Measurements from ENCODE around the gene TDRD3.
"Not testable (repeated sequence)": the region's sequence is repeated elsewhere in the genome, so short reads cannot be mapped to it uniquely, and the experiment has no call there.

TDRD3 gene

DNA sequence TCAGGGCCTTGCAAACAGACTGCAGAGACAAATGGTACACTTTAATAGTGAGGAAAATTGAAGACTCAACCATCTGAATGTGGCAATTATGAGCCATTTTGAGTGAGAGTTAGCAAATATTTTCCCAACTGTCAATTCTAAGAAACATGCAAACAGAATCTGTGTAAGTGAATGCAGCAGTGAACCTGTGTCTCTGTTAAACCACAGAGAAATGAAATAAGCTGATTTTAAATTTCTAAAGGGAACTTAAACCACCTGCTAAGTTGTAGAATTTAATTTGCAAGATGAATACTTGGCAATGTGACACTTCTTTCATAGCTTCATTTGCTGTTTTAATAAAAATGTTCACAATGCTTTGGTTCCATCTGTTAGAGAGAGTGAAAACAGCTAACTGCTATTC lies 42.0 kb upstream of the TDRD3 start:
- no peak for DNase-seq (ENCODE audit: low read depth)
- H3K4me3 ChIP-seq (replicated peaks; ENCODE audit: low read depth, low read length): no peak overlapping the region
- TF ChIP-seq CTCF (IDR thresholded peaks at IDR 0.05; ENCODE audit: low read length, missing control alignments): no peak

DNA sequence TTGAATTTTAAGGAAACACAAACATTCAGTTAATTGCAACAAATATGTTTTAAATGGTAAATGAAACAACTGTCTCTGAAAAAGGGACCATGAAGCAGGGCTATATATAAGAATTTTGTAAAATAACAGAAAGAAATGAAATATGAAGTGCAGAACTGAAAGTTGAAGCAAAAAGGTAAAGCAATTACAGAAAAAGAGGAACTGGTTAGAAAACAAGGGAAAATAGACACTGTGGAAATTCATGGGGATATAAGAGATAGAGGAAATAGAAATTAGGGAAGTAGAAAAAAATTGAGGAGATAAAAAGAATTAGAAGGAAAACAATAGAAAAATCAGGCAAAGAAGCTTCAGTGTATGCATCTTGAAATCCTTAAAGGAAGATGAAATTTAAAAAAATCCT lies 40.0 kb upstream of the TDRD3 start:
- TF ChIP-seq CTCF (IDR thresholded peaks at IDR 0.05; ENCODE audit: low read length, missing control alignments): no peak
- H3K4me3 ChIP-seq (replicated peaks; ENCODE audit: low read depth, low read length): no peak overlapping the region
- no peak for DNase-seq (ENCODE audit: low read depth)

GRCh38 chr13:60358453-60358852 lies 38.6 kb upstream of the TDRD3 start:
- no peak for TF ChIP-seq CTCF (IDR thresholded peaks at IDR 0.05; ENCODE audit: low read length, missing control alignments)
- DNase-seq (ENCODE audit: low read depth): no peak
- no peak overlapping the region for H3K4me3 ChIP-seq (replicated peaks; ENCODE audit: low read depth, low read length)

GRCh38 chr13:60363288-60363687 lies 33.7 kb upstream of the TDRD3 start:
- TF ChIP-seq CTCF (IDR thresholded peaks at IDR 0.05; ENCODE audit: low read length, missing control alignments): no peak
- DNase-seq (ENCODE audit: low read depth): no peak
- no peak overlapping the region for H3K4me3 ChIP-seq (replicated peaks; ENCODE audit: low read depth, low read length)

- DNase-seq (ENCODE audit: low read depth): peak; percentile 9
- no peak overlapping the region for H3K4me3 ChIP-seq (replicated peaks; ENCODE audit: low read depth, low read length)
- peak; percentile 43 for TF ChIP-seq CTCF (IDR thresholded peaks at IDR 0.05; ENCODE audit: low read length, missing control alignments)
These were observed 27.8 kb upstream of the TDRD3 start for GRCh38 chr13:60369242-60369641.

GRCh38 chr13:60370343-60370742 lies 26.7 kb upstream of the TDRD3 start:
- no peak for TF ChIP-seq CTCF (IDR thresholded peaks at IDR 0.05; ENCODE audit: low read length, missing control alignments)
- no peak for DNase-seq (ENCODE audit: low read depth)
- no peak overlapping the region for H3K4me3 ChIP-seq (replicated peaks; ENCODE audit: low read depth, low read length)

DNA sequence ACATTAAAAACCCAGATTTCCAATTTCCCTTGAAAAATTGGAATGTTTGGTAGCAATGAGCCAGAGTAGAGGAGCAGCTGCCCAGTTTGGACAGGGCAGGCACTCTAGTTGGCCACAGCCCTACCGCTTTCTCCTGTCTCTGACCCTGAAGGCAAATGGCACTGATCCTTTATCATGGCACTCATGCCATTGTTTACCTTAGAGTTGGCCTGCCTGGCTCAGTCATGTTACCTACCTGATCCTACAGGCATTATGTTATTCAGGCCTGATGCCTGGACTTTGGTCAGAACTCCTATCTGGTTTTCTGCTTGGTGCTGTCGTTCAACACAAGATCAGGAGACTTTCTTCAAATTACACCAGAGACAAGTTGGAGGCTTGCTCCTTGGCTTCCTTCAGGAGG lies 24.9 kb upstream of the TDRD3 start:
- no peak overlapping the region for H3K4me3 ChIP-seq (replicated peaks; ENCODE audit: low read depth, low read length)
- TF ChIP-seq CTCF (IDR thresholded peaks at IDR 0.05; ENCODE audit: low read length, missing control alignments): no peak
- no peak for DNase-seq (ENCODE audit: low read depth)

DNA sequence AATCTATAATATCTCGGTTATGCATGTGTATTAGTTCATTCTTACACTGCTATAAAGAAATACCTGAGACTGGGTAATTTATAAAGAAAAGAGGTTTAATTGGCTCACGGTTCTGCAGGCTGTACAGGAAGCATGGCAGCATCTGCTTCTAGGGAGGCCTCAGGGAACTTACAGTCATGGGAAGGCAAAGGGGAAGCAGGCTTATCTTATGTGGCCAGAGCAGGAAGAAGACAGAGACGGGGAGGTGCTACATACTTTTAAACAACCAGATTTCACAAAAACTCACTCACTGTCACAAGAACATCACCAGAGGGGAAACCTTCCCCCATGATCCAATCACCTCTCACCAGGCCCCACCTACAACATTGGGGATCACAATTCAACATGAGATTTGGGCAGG lies 17.7 kb upstream of the TDRD3 start:
- not testable (repeated sequence) for DNase-seq (ENCODE audit: low read depth)

More for the DNA sequence above, 17.7 kb upstream of the TDRD3 start:
- H3K4me3 ChIP-seq (replicated peaks; ENCODE audit: low read depth, low read length): not testable (repeated sequence)

All from fibroblast of pulmonary artery (primary cell).